Measurements from ENCODE around the gene DIPK1C. TPM values are rescaled to one million over a fixed set of nuclear protein-coding genes. Genes with fewer than 3 reads are reported as not detected.

The DIPK1C gene
- total RNA-seq, 2 experiments from 2014 or later = not detected

- Mint-ChIP-seq H3K36me3 (ENCODE audit: low read depth) (no peaks in the 10 kb centered on the region), H3K27ac (no peak overlapping the region), H3K27me3 (peaks cover 8% of the 10 kb centered on the region), H3K4me3 (no peak overlapping the region), H3K9me3 (no peaks in the 10 kb centered on the region), H3K4me1 (peaks cover 3% of the 10 kb centered on the region)
- DNase-seq = no peak
- ChIA-PET CTCF (no interaction called here), POLR2A (no interaction called here)
Measured at GRCh38 chr18:74440808-74441427, 16.2 kb downstream of the DIPK1C start.

- Mint-ChIP-seq H3K4me1 (peaks cover 3% of the 10 kb centered on the region), H3K9me3 (no peaks in the 10 kb centered on the region), H3K36me3 (ENCODE audit: low read depth) (no peaks in the 10 kb centered on the region), H3K4me3 (no peak overlapping the region), H3K27ac (no peak overlapping the region), H3K27me3 (peaks cover 8% of the 10 kb centered on the region)
- ChIA-PET POLR2A (no interaction called here), CTCF (interaction anchor here (0.7 kb wide), 1 partner anchor 69 kb away, joined by 3 read pairs; no protein-coding TSS in a partner anchor)
- DNase-seq = no peak
Measured at GRCh38 chr18:74438091-74438490, 19.0 kb downstream of the DIPK1C start.

GRCh38 chr18:74436158-74436769 lies 20.8 kb downstream of the DIPK1C start:
- POLR2A ChIA-PET = interaction anchor here (0.6 kb wide), 1 partner anchor 65 kb away, joined by 3 read pairs; no protein-coding TSS in a partner anchor
- DNase-seq = no peak
- no peaks in the 10 kb centered on the region for H3K36me3 Mint-ChIP-seq (ENCODE audit: low read depth)
- peaks cover 4% of the 10 kb centered on the region for H3K27me3 Mint-ChIP-seq
- H3K4me1 Mint-ChIP-seq = peaks cover 3% of the 10 kb centered on the region
- H3K4me3 Mint-ChIP-seq = no peak overlapping the region
- CTCF ChIA-PET = no interaction called here
- no peak overlapping the region for H3K27ac Mint-ChIP-seq
- H3K9me3 Mint-ChIP-seq = no peaks in the 10 kb centered on the region

- ChIA-PET CTCF (interaction anchor here (1.1 kb wide), 1 partner anchor 12 kb away, joined by 3 read pairs; no protein-coding TSS in a partner anchor), POLR2A (no interaction called here)
- no peaks in the 10 kb centered on the region for H3K36me3 Mint-ChIP-seq (ENCODE audit: low read depth)
- no peak overlapping the region for H3K4me3 Mint-ChIP-seq
- H3K27me3 Mint-ChIP-seq = peaks cover 4% of the 10 kb centered on the region
- H3K4me1 Mint-ChIP-seq = peaks cover 3% of the 10 kb centered on the region
- H3K9me3 Mint-ChIP-seq = no peaks in the 10 kb centered on the region
- H3K27ac Mint-ChIP-seq = no peak overlapping the region
- no peak for DNase-seq
Measured at GRCh38 chr18:74435740-74436139, 21.4 kb downstream of the DIPK1C start.

- H3K27me3 Mint-ChIP-seq = peaks cover 4% of the 10 kb centered on the region
- ChIA-PET POLR2A (no interaction called here), CTCF (interaction anchor here (1.1 kb wide), 1 partner anchor 10 kb away, joined by 3 read pairs; no protein-coding TSS in a partner anchor)
- no peak overlapping the region for H3K27ac Mint-ChIP-seq
- H3K36me3 Mint-ChIP-seq (ENCODE audit: low read depth) = no peaks in the 10 kb centered on the region
- H3K4me1 Mint-ChIP-seq = peaks cover 3% of the 10 kb centered on the region
- H3K4me3 Mint-ChIP-seq = no peak overlapping the region
- DNase-seq = no peak
- no peaks in the 10 kb centered on the region for H3K9me3 Mint-ChIP-seq
Measured at GRCh38 chr18:74434466-74434865, 22.6 kb downstream of the DIPK1C start.

GRCh38 chr18:74430806-74431571 lies 26.1 kb downstream of the DIPK1C start:
- CTCF ChIA-PET = interaction anchor here (1.3 to 1.6 kb wide), 2 partner anchors 11 to 13 kb away, joined by 3 to 4 read pairs; no protein-coding TSS in a partner anchor
- H3K27me3 Mint-ChIP-seq = peaks cover 1% of the 10 kb centered on the region
- no peaks in the 10 kb centered on the region for H3K36me3 Mint-ChIP-seq (ENCODE audit: low read depth)
- POLR2A ChIA-PET = no interaction called here
- no peaks in the 10 kb centered on the region for H3K4me1 Mint-ChIP-seq
- H3K4me3 Mint-ChIP-seq = no peak overlapping the region
- no peaks in the 10 kb centered on the region for H3K9me3 Mint-ChIP-seq
- no peak overlapping the region for H3K27ac Mint-ChIP-seq
- no peak for DNase-seq

GRCh38 chr18:74430231-74430630 lies 26.9 kb downstream of the DIPK1C start:
- no peak overlapping the region for H3K27ac Mint-ChIP-seq
- no peaks in the 10 kb centered on the region for H3K4me1 Mint-ChIP-seq
- no peaks in the 10 kb centered on the region for H3K36me3 Mint-ChIP-seq (ENCODE audit: low read depth)
- no peak overlapping the region for H3K4me3 Mint-ChIP-seq
- no peaks in the 10 kb centered on the region for H3K9me3 Mint-ChIP-seq
- H3K27me3 Mint-ChIP-seq = peaks cover 1% of the 10 kb centered on the region
- CTCF ChIA-PET = no interaction called here
- no peak for DNase-seq
- POLR2A ChIA-PET = no interaction called here

GRCh38 chr18:74429096-74429495 lies 28.0 kb downstream of the DIPK1C start:
- CTCF ChIA-PET = no interaction called here

GRCh38 chr18:74427442-74428112 lies 29.5 kb downstream of the DIPK1C start:
- POLR2A ChIA-PET = no interaction called here
- Mint-ChIP-seq H3K27ac (no peak overlapping the region), H3K4me1 (no peaks in the 10 kb centered on the region), H3K36me3 (ENCODE audit: low read depth) (no peaks in the 10 kb centered on the region), H3K9me3 (peaks cover 2% of the 10 kb centered on the region), H3K27me3 (no peaks in the 10 kb centered on the region), H3K4me3 (no peak overlapping the region)
- DNase-seq = no peak
- CTCF ChIA-PET = no interaction called here

More at GRCh38 chr18:74429096-74429495, 28.0 kb downstream of the DIPK1C start:
- POLR2A ChIA-PET = no interaction called here
- H3K4me1 Mint-ChIP-seq = no peaks in the 10 kb centered on the region
- H3K4me3 Mint-ChIP-seq = no peak overlapping the region
- DNase-seq = no peak
- peaks cover 1% of the 10 kb centered on the region for H3K27me3 Mint-ChIP-seq
- peaks cover 2% of the 10 kb centered on the region for H3K9me3 Mint-ChIP-seq
- no peak overlapping the region for H3K27ac Mint-ChIP-seq
- H3K36me3 Mint-ChIP-seq (ENCODE audit: low read depth) = no peaks in the 10 kb centered on the region

GRCh38 chr18:74425876-74426275 lies 31.2 kb downstream of the DIPK1C start:
- H3K4me3 Mint-ChIP-seq = no peak overlapping the region
- peaks cover 2% of the 10 kb centered on the region for H3K9me3 Mint-ChIP-seq
- no peak overlapping the region for H3K27ac Mint-ChIP-seq
- ChIA-PET CTCF (no interaction called here), POLR2A (no interaction called here)
- DNase-seq = no peak
- no peaks in the 10 kb centered on the region for H3K27me3 Mint-ChIP-seq
- H3K4me1 Mint-ChIP-seq = no peaks in the 10 kb centered on the region
- H3K36me3 Mint-ChIP-seq (ENCODE audit: low read depth) = no peaks in the 10 kb centered on the region

GRCh38 chr18:74425161-74425560 lies 31.9 kb downstream of the DIPK1C start:
- Mint-ChIP-seq H3K4me1 (no peaks in the 10 kb centered on the region), H3K36me3 (ENCODE audit: low read depth) (no peaks in the 10 kb centered on the region), H3K9me3 (peaks cover 2% of the 10 kb centered on the region), H3K27ac (no peak overlapping the region), H3K27me3 (peaks cover under 1% of the 10 kb centered on the region), H3K4me3 (no peak overlapping the region)
- ChIA-PET CTCF (no interaction called here), POLR2A (no interaction called here)
- no peak for DNase-seq

GRCh38 chr18:74422541-74422940 lies 34.6 kb downstream of the DIPK1C start:
- H3K4me3 Mint-ChIP-seq = no peak overlapping the region
- H3K4me1 Mint-ChIP-seq = no peaks in the 10 kb centered on the region
- ChIA-PET CTCF (no interaction called here), POLR2A (no interaction called here)
- peaks cover 9% of the 10 kb centered on the region for H3K27me3 Mint-ChIP-seq
- peaks cover 2% of the 10 kb centered on the region for H3K9me3 Mint-ChIP-seq
- no peak overlapping the region for H3K27ac Mint-ChIP-seq
- no peaks in the 10 kb centered on the region for H3K36me3 Mint-ChIP-seq (ENCODE audit: low read depth)
- DNase-seq = no peak

GRCh38 chr18:74420926-74421325 lies 36.2 kb downstream of the DIPK1C start:
- H3K27ac Mint-ChIP-seq = no peak overlapping the region
- H3K4me1 Mint-ChIP-seq = no peaks in the 10 kb centered on the region
- H3K4me3 Mint-ChIP-seq = no peak overlapping the region
- CTCF ChIA-PET = no interaction called here
- no peaks in the 10 kb centered on the region for H3K36me3 Mint-ChIP-seq (ENCODE audit: low read depth)
- DNase-seq = no peak
- POLR2A ChIA-PET = no interaction called here
- H3K9me3 Mint-ChIP-seq = peaks cover 2% of the 10 kb centered on the region
- peaks cover 13% of the 10 kb centered on the region for H3K27me3 Mint-ChIP-seq
